ENCODE results near the gene GALNT12.

Gene GALNT12

GRCh38 chr9:98798254-98798653 lies 9.2 kb upstream of the GALNT12 start:
- ChIA-PET CTCF (interaction anchor here (1.0 to 2.4 kb wide), 3 partner anchors 9 to 24 kb away, joined by 3 to 15 read pairs (median 9); partner anchors contain the start of gene GALNT12), POLR2A (no interaction called here)
- no peak for DNase-seq (ENCODE audit: extremely low spot score)
- TF ChIP-seq CTCF (IDR thresholded peaks at IDR 0.05; ENCODE audit: control extremely low read depth, extremely low read depth, low read depth, missing control alignments): no peak

DNA sequence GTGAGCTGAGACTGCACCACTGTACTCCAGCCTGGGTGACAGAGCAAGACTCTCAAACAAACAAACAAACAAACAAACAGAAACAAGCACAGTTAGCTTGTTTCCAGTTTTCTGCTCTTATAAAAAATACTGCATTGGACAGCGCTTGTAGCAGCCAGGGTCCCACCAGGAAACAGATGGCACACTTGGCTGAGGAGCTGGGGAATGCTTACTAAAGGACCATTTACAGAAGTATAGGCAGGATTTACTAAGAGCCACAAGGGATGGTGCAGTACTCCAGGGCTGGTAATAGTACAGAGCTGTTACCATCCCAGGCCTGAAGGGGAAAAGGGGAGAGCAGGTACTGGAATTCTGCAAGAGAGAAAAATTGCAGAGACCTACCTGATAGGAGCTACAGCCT lies 5.9 kb upstream of the GALNT12 start:
- DNase-seq (ENCODE audit: extremely low spot score): no peak

DNA sequence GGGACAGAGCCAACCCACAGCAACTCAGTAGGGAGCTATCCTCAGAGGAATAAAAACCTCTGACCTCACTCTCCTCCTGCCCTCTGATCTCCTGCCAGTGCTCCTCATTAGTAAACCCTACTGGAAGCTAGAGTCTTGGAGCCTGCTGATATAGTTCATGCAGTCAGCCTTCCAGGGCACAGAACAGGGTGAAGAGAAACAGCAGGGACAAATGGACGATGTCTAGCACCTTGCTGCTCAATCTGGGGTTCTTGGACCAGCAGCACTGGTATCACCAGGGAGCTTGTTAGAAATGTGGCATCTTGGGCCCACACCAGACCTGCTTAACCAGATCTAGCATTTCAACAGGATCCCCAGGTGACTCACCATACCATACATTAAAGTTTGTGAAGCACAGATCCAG lies 5.5 kb upstream of the GALNT12 start:
- CTCF ChIA-PET: interaction anchor here (0.9 to 1.7 kb wide), 5 partner anchors 10 to 57 kb away, joined by 3 to 9 read pairs (median 3); no protein-coding TSS in a partner anchor
- no peak for TF ChIP-seq CTCF (IDR thresholded peaks at IDR 0.05; ENCODE audit: control extremely low read depth, extremely low read depth, low read depth, missing control alignments)
- DNase-seq (ENCODE audit: extremely low spot score): no peak
- POLR2A ChIA-PET: no interaction called here

More for the DNA sequence above, 5.9 kb upstream of the GALNT12 start:
- ChIA-PET CTCF (interaction anchor here (0.9 to 1.7 kb wide), 5 partner anchors 9 to 56 kb away, joined by 3 to 9 read pairs (median 3); no protein-coding TSS in a partner anchor), POLR2A (no interaction called here)
- TF ChIP-seq CTCF (IDR thresholded peaks at IDR 0.05; ENCODE audit: control extremely low read depth, extremely low read depth, low read depth, missing control alignments): no peak

- no peak for DNase-seq (ENCODE audit: extremely low spot score)
- CTCF ChIA-PET: interaction anchor here (0.9 kb wide), 1 partner anchor 488 kb away, joined by 3 read pairs; no protein-coding TSS in a partner anchor
Observed at GRCh38 chr9:98804083-98804482, 3.4 kb upstream of the GALNT12 start.

GRCh38 chr9:98805506-98806272 lies 1.8 kb upstream of the GALNT12 start:
- DNase-seq (ENCODE audit: extremely low spot score): no peak
- TF ChIP-seq CTCF (IDR thresholded peaks at IDR 0.05; ENCODE audit: control extremely low read depth, extremely low read depth, low read depth, missing control alignments): no peak
- ChIA-PET CTCF (interaction anchor here (0.8 to 5.0 kb wide), 9 partner anchors 8 to 491 kb away, joined by 3 to 16 read pairs (median 5); partner anchors contain the start of gene ANKS6), POLR2A (no interaction called here)

More at GRCh38 chr9:98804083-98804482, 3.4 kb upstream of the GALNT12 start:
- no peak for TF ChIP-seq CTCF (IDR thresholded peaks at IDR 0.05; ENCODE audit: control extremely low read depth, extremely low read depth, low read depth, missing control alignments)
- POLR2A ChIA-PET: no interaction called here

GRCh38 chr9:98806394-98807035 lies 955 bp upstream of the GALNT12 start:
- ChIA-PET CTCF (interaction anchor here (0.8 to 5.0 kb wide), 8 partner anchors 9 to 192 kb away, joined by 3 to 16 read pairs (median 5); partner anchors contain the start of gene ANKS6), POLR2A (no interaction called here)
- TF ChIP-seq CTCF (IDR thresholded peaks at IDR 0.05; ENCODE audit: control extremely low read depth, extremely low read depth, low read depth, missing control alignments): no peak
- no peak for DNase-seq (ENCODE audit: extremely low spot score)

All from GM10248 (cell line).